SU-DHL-6 (cell line): ENCODE measurements around the gene E4F1.

ENCODE experiments used
- H2AFZ ChIP-seq: fragments of 200-600 bp; sonication (generic); 2 replicates; pipeline ENCODE4 v1.6.1; 2014; ENCODE audit warnings: low read depth, mild to moderate bottlenecking, moderate library complexity, mixed read lengths, antibody characterized with exemption, low read length; ENCODE audit not compliant: severe bottlenecking
- H3F3A ChIP-seq: fragments of 200-600 bp; shearing (Covaris generic); 2 replicates; pipeline ENCODE4 v1.6.0; 2016; ENCODE audit warnings: antibody characterized with exemption, mild to moderate bottlenecking; ENCODE audit not compliant: insufficient read depth
- H3K27ac ChIP-seq: fragments of 200-600 bp; sonication (generic); 2 replicates; pipeline ENCODE4 v1.5.1; 2016; ENCODE audit warnings: low read depth, mild to moderate bottlenecking, low read length, moderate library complexity, mixed read lengths
- H3K27me3 ChIP-seq: fragments of 200-600 bp; sonication (generic), shearing (Covaris generic); 2 replicates; pipeline ENCODE4 v1.6.0; 2014; ENCODE audit warnings: mild to moderate bottlenecking, low read length
- H3K36me3 ChIP-seq: fragments of 200-600 bp; sonication (generic); 2 replicates; pipeline ENCODE4 v1.6.1; 2014; ENCODE audit warnings: mild to moderate bottlenecking, low read length, mixed read lengths
- H3K4me2 ChIP-seq: fragments of 300-600, 200-600 bp; shearing (Covaris generic), sonication (generic); 2 replicates; pipeline ENCODE4 v1.6.0; 2014; ENCODE audit warnings: low read length, low read depth, mild to moderate bottlenecking; ENCODE audit not compliant: poor library complexity, severe bottlenecking
- H3K4me3 ChIP-seq: fragments of 200-600 bp; sonication (generic); 2 replicates; pipeline ENCODE4 v1.5.1; 2014; ENCODE audit warnings: antibody characterized with exemption, low read length, mild to moderate bottlenecking, mixed read lengths; ENCODE audit not compliant: insufficient read depth, poor library complexity, severe bottlenecking
- H3K79me2 ChIP-seq: fragments of 200-600 bp; sonication (generic); 2 replicates; pipeline ENCODE4 v1.6.1; 2014; ENCODE audit warnings: mild to moderate bottlenecking, low read length, moderate library complexity; ENCODE audit not compliant: insufficient read depth
- H3K9ac ChIP-seq: fragments of 200-600 bp; sonication (generic); 2 replicates; pipeline ENCODE4 v1.7.0; 2014; ENCODE audit warnings: mild to moderate bottlenecking, low read length
- H3K9me2 ChIP-seq: fragments of 200-600 bp; sonication (generic); replicated peaks from 2 replicates; pipeline ENCODE4 v1.6.1; 2014; ENCODE audit warnings: low read length; ENCODE audit not compliant: insufficient read depth
- H3K9me3 ChIP-seq: fragments of 200-600 bp; sonication (generic); 2 replicates; pipeline ENCODE4 v1.6.1; 2014; ENCODE audit warnings: low read length, mixed read lengths; ENCODE audit not compliant: insufficient read depth
- H4K20me1 ChIP-seq: fragments of 200-600 bp; sonication (generic); 2 replicates; pipeline ENCODE4 v1.6.1; 2014; ENCODE audit warnings: low read depth, mild to moderate bottlenecking, antibody characterized with exemption, low read length, moderate library complexity, mixed read lengths
- CTCF ChIP-seq: fragments of 200-600 bp; sonication (generic); IDR thresholded peaks from one replicate; pipeline ENCODE4 v1.5.1; 2017; ENCODE audit warnings: antibody characterized with exemption, mild to moderate bottlenecking, low read length, moderate library complexity; ENCODE audit not compliant: insufficient read depth, poor library complexity, severe bottlenecking
- EZH2phosphoT487 ChIP-seq: fragments of 200-600 bp; sonication (generic), shearing (Covaris generic); conservative IDR thresholded peaks from 2 replicates; pipeline ENCODE4 v1.6.1; 2018; ENCODE audit warnings: mild to moderate bottlenecking, antibody characterized with exemption, low read length, moderate library complexity, mixed read lengths

E4F1 gene

GRCh38 chr16:2226245-2226793 is 2.9 kb downstream of the E4F1 start:
- Histone ChIP-seq H2AFZ (no peak overlapping the region), H3K4me2 (no peak overlapping the region), H3K9me2 (no peaks in the 10 kb centered on the region), H3F3A (peaks cover 4% of the 10 kb centered on the region; the same call in 1 of the 2 replicates), H4K20me1 (no peaks in the 10 kb centered on the region), H3K27ac (no peak overlapping the region), H3K4me3 (no peak overlapping the region), H3K9ac (no peak overlapping the region), H3K9me3 (no peaks in the 10 kb centered on the region), H3K27me3 (no peaks in the 10 kb centered on the region), H3K36me3 (no peaks in the 10 kb centered on the region), H3K79me2 (peaks cover 44% of the 10 kb centered on the region)
- no peak for TF ChIP-seq EZH2phosphoT487
- no peak for TF ChIP-seq CTCF

- peaks cover 4% of the 10 kb centered on the region; the same call in 1 of the 2 replicates for H3F3A ChIP-seq
- no peak overlapping the region for H3K4me3 ChIP-seq
- no peaks in the 10 kb centered on the region for H3K9me2 ChIP-seq
- H4K20me1 ChIP-seq, result no peaks in the 10 kb centered on the region
- H3K9ac ChIP-seq, result no peak overlapping the region
- H3K36me3 ChIP-seq, result no peaks in the 10 kb centered on the region
- peaks cover 44% of the 10 kb centered on the region for H3K79me2 ChIP-seq
- TF ChIP-seq CTCF, result no peak
- no peak for TF ChIP-seq EZH2phosphoT487
- H3K27ac ChIP-seq, result no peak overlapping the region
- no peak overlapping the region for H2AFZ ChIP-seq
- H3K27me3 ChIP-seq, result no peaks in the 10 kb centered on the region
- no peaks in the 10 kb centered on the region for H3K9me3 ChIP-seq
- no peak overlapping the region for H3K4me2 ChIP-seq
Measured at GRCh38 chr16:2226918-2227317, 3.5 kb downstream of the E4F1 start.

- H3K9ac ChIP-seq, result no peak overlapping the region
- H3K4me3 ChIP-seq, result no peak overlapping the region
- H3K79me2 ChIP-seq, result peaks cover 44% of the 10 kb centered on the region
- no peaks in the 10 kb centered on the region for H3K27me3 ChIP-seq
- H3F3A ChIP-seq, result 0 out of 2 replicates have a peak, but pooled peaks cover 4% of the 10 kb centered on the region
- H4K20me1 ChIP-seq, result no peaks in the 10 kb centered on the region
- TF ChIP-seq CTCF (no peak), EZH2phosphoT487 (no peak)
- H3K9me3 ChIP-seq, result no peaks in the 10 kb centered on the region
- H3K4me2 ChIP-seq, result no peak overlapping the region
- H2AFZ ChIP-seq, result no peak overlapping the region
- H3K36me3 ChIP-seq, result no peaks in the 10 kb centered on the region
- H3K9me2 ChIP-seq, result no peaks in the 10 kb centered on the region
- H3K27ac ChIP-seq, result no peak overlapping the region
Measured at GRCh38 chr16:2228161-2228824, 4.9 kb downstream of the E4F1 start.
